ENCODE results near the gene C3orf20.
"Not testable (repeated sequence)": the region's sequence is repeated elsewhere in the genome, so short reads cannot be mapped to it uniquely, and the experiment has no call there.

Gene C3orf20

DNA sequence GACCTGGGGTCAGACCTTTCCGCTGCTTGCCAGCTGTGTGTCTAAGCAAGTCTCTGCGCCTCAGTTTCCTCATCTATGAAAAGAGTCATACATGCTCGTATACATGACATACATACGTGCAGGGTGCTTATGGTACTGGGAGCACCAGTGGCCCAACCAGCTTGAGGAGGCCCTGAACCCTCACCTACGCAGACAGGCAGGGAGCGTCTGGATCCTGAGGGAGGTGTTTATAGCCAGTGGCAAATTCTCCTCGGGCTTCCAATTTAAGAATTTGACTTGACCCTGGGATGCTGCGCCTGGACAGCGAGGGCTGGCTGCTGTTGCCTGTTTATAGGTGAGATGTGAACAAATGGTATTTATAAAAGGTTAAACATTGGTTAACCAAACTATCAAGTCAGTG lies 126.1 kb downstream of the C3orf20 start:
- DNase-seq, result no peak

DNA sequence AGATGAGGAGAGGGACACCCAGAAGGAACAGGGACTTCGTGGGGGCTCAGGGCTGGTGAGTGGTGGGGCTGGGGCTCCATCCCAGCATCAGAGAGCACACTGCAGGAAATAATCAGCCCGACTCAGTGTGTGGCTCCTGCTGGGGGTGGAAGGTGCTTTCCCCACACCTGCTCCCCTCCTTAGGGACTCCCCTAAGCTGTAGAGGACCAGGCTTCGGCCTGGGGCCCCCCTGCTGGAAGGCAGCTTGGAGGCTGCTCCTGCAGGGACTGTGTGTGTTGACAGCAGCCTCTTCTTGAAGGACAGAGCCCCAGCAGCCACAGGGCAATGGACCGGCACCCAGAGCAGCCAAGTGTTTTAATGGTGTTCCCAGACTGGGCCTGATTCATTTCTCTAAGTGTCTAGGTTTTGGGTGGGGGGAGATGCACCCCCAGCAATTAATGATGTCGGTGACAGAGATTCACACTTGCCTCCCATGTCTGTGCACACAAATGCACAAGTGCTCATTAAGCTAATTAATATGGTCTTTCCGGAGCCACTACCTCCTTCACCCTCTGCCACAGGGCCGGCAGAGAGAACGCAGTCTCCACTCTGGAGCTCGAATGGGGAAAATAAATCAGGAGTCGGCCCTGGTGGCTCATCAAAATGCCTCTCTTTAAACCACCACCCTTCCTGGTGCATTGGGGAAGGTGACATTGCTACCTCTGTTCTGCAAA lies 126.9 kb downstream of the C3orf20 start:
- DNase-seq, result no peak

DNA sequence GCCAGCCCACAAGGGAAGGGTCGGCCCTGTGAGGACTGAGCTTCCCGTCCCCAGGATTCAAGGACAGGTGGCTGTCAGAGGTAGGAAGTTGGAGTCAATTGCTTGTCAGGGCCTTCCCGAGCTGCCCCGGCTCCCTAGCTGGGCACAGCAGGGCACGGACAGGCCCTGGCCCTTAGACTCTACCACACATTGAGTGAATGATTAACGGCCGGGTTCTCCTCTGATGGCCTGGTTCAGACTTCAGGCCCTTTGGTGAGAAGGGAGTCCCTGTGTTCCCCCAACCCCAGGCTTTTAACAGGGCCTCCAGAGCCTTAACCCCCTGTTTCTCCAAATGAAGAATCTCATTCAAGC lies 127.4 kb downstream of the C3orf20 start:
- DNase-seq, result no peak

DNA sequence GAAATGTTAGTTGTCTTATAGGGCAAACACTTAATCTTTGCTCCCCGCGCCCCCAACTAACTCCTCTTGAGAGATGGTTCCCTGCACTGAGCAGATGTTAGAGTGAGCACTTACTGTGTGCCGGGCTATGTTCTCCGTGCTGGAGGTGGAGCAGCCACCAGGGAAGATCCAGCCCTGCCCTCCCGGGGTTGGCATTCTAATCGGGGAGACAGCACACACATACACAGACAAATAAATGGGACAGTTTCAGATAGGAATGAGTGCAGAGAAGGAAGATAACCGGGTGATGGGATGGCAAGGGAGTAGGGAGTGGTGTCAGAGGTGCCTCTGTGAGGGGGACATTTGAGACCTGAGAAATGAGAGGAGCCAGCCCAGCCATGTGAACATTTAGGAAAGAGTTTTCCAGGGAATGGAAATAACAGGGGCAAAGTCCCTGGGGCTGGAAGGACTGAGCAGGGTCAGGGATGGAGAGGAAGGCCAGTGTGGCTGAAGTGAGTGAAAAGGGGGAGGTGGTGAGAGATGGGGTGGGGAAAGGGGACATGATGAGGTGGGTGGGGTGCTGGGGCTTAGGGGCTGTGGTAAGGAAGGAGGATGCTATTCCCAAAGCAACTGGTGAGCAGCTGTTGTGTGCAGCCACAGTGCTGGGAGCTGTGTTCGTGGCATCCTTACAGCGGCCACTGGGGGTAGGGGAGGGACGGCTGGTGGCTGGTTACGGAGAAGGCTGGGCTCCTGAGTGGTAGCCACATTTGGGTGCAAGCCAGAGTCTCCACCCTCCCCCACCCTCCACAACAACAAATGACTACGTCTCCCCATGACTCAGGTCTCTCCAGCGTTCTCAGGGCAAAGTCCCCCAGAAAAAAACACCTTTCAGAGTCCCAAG lies 128.4 kb downstream of the C3orf20 start:
- no peak for DNase-seq

- DNase-seq, result no peak
Measured at GRCh38 chr3:14803981-14804834, 129.3 kb downstream of the C3orf20 start.

GRCh38 chr3:14804835-14805780 lies 130.2 kb downstream of the C3orf20 start:
- no peak for DNase-seq

GRCh38 chr3:14805961-14806537 lies 131.1 kb downstream of the C3orf20 start:
- DNase-seq, result no peak

GRCh38 chr3:14806641-14807263 lies 131.8 kb downstream of the C3orf20 start:
- DNase-seq, result no peak

DNA sequence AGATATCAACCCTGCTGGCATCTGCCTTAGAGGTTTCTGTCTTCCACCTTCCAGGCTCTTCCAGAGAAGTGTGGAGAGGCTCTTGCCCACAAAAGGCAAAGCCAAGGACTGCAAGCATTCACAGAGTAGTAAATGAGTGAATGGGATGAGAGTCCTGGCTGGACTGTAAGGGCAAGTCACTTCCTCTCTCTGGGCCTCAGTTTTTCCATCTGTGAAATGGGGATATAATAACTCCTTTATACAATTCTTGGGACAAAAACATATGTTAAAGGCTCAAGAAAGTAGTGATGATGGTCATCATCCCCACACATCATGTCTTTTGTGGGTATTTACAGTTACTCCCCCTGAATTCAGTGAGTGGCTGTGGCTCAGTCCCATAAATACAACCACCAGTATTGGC lies 133.1 kb downstream of the C3orf20 start:
- DNase-seq, result no peak

GRCh38 chr3:14808502-14809266 lies 133.7 kb downstream of the C3orf20 start:
- DNase-seq, result no peak

GRCh38 chr3:14809611-14810010 lies 134.7 kb downstream of the C3orf20 start:
- DNase-seq, result not testable (repeated sequence)

DNA sequence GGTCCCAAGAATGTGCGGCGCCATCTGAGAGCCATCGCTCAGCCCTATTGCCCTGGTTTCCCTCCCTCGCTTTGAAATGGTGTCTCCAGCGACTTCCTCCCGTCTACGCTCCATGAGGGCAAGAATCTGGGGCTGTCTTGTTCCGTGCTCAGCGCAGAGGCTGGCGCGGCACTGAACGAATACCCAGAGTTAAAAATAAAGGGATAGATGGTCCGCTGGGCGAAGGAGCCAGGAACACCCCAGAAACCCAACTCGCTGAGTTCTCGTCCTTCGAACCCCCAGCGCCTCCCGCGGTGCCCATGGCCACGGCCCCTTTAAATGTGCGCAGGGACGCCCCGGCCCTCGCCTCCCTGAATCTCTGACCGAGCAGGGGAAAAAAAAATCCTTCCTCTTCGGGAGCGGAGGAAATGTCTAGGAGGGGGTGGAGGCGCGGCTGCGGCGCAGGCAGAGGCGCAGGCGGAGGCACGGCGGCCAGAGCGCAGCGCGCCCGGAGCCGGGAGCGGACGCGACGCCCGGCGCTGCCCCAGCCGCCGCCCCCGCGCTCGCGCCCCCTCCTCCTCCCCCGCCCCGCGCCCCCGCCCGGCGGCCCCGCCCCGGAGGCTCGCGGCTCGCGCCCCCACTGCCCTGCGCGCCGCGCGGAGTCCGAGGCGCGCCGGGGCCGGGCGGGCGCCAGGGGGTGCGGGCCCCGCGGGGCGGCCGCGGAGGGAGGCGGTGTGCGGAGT lies 135.3 kb downstream of the C3orf20 start:
- DNase-seq, result no peak

DNA sequence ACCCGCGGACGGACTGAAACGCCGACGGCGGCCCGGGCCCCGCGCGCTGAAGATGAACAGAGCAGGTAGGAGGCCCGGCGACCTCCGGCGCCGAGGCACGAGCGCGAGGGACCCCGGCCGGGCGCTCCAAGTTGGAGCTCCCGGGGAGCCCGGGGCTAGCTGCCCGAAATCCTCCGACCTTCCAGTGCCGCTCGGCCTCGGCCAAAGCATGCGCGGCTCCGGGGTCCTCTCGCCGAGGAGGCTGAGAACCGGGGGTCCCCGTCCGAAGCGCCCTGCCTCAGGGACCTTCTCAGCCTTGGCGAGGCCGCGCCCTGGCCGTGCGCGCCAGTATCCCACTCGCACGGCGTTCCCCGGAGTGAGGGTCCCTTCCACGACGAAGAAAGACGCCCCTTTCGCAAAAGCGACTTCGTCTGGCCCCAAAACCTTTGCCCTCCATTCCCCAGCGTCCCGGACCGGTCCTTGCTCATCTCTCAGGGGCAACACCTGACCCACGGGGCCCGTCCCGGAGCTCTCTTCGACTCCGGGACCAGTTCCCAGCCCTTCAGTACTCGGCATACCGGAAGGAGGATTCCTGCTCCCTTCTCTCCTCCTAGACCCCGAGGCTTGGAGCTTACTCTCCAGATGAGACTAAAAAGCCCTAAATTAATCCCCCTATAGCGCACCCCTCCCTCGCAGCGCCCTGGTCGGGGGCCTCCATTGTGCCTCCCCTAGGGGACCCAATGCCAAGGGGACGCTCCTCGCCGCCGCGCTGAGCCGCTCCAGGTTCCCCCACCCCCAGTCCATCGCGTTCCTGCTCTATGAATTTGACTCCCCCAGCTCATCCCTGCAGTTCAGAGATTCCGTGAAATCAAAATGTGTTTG lies 136.1 kb downstream of the C3orf20 start:
- DNase-seq, result no peak

DNA sequence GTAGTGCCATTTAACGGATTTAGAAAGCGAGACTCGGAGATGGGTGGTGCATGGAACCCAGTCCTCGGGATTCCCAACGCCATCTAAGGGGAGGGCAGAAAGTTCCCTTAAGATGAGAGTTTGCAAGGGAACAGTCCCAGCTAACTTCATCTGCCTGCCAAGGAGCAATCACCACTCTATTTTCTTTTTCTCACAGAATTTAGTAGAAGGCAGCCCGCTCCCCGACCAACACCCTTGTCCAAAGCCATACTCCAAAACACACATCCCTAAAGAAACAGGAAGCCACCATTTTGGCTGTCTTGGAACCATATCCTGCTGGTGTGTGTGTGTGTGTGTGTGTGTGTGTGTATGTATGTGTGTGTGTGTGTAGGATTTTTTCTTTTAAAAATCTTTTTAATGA lies 136.7 kb downstream of the C3orf20 start:
- DNase-seq, result no peak

DNA sequence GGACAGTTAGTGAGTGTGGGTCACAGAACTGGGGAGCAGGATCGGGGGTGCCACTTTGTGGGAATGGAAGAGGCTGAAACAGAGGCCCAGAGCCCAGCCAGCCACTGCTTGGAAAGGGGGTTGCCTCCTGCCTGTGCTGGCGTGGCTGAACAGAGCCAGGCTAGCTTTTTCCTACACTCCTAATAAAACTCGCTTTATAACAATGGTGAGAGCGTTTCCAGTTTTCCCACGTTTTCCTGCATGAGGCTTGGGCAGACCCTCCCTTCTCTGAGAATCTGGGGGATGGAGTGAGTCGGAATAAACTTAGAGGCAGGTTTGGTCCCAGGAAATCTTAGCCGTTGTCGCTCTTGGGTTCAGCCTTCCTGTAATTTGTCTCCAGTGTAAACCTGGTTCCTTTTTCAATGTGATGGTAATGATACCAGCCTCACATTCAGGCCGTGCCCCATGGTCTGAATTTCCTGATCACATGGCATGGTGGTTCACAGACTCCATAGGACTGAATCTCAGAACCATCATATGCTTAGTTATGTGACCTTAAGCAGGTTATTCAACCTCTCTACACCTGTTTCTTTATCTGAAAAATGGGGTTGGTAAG lies 137.4 kb downstream of the C3orf20 start:
- no peak for DNase-seq

- no peak for DNase-seq
Measured at GRCh38 chr3:14814411-14814871, 139.5 kb downstream of the C3orf20 start.

- DNase-seq, result no peak
Measured at GRCh38 chr3:14816359-14816758, 141.4 kb downstream of the C3orf20 start.
